HepG2 (cell line): ENCODE measurements around the gene SLC6A14. TPM values are rescaled to one million over a fixed set of nuclear protein-coding genes. Genes with fewer than 3 reads are reported as not detected.

Experiments used
- ATAC-seq: fragments of 200-7000 bp; cut with Tn5 transposase; 3 replicates; pipeline ENCODE4 v1.9.1; 2020; ENCODE audit warnings: mild to moderate bottlenecking, moderate library complexity
- BruUV-seq: library from RNA; stranded (reverse); fragments of 400-500 nt; replicated peaks from 2 replicates; lab custom pipeline; 2021; lab: Mats Ljungman, UMichigan
- CTCF ChIA-PET: fragments of 300-600 bp; formaldehyde crosslinking; extraction: SDS; loops from one replicate; lab custom pipeline; 2021; ENCODE audit warnings: low total read pairs, inconsistent platforms, low intra/inter-chr PET ratio; lab: Yijun Ruan, JAX
- POLR2A ChIA-PET: fragments of 350-600 bp; sonication (Branson Sonifier 250); formaldehyde crosslinking; loops from one replicate; lab custom pipeline; 2020; ENCODE audit warnings: antibody characterized with exemption, inconsistent platforms; lab: Yijun Ruan, JAX
- DNase-seq: peaks from one replicate; pipeline ENCODE4 v3.0.0-alpha.2; 2015; ENCODE audit warnings: low spot score
- FAIRE-seq: peaks from 3 replicates; lab custom pipeline; 2011; peaks lifted over from hg19 to GRCh38; lab: Jason Lieb, UNC
- H2AFZ ChIP-seq: one replicate; pipeline ENCODE4 v1.6.1; 2011; ENCODE audit warnings: low read length, inconsistent platforms
- H3K27ac ChIP-seq: fragments of 300-600 bp; 3 replicates; pipeline ENCODE4 v1.8.0; 2011; ENCODE audit warnings: mixed run types, mild to moderate bottlenecking, mixed read lengths, low read length, inconsistent platforms; ENCODE audit not compliant: insufficient read depth; ENCODE audit errors: extremely low read length
- H3K27me3 ChIP-seq, 2 experiments: fragments of 200-600 bp in 1 of 2; 2 replicates in 1 of 2; 3 replicates in 1 of 2; pipeline versions ENCODE4 v1.6.0 to v1.8.0; 2011; ENCODE audit warnings: low read length in 2 of 2, mild to moderate bottlenecking in 2 of 2, moderate library complexity in 2 of 2, inconsistent platforms in 1 of 2; ENCODE audit not compliant: insufficient read depth in 2 of 2, control insufficient read depth in 1 of 2
- H3K36me3 ChIP-seq, 2 experiments: fragments of 200-600 bp in 1 of 2; replicated peaks in 1 of 2; 2 replicates in 1 of 2; 3 replicates in 1 of 2; pipeline versions ENCODE4 v1.5.1 to v1.8.0; 2011; ENCODE audit warnings: low read length in 2 of 2, inconsistent platforms in 1 of 2; ENCODE audit not compliant: insufficient read depth in 2 of 2, control insufficient read depth in 1 of 2
- H3K4me1 ChIP-seq: 2 replicates; pipeline ENCODE4 v1.5.1; 2012; ENCODE audit warnings: low read length, inconsistent platforms; ENCODE audit not compliant: insufficient read depth
- H3K4me2 ChIP-seq: 2 replicates; pipeline ENCODE4 v1.6.0; 2011; ENCODE audit warnings: low read depth, low read length, inconsistent platforms
- H3K4me3 ChIP-seq, 3 experiments: fragments of 200-600 bp in 1 of 3; sonication (generic), shearing (Covaris generic) in 1 of 3; replicated peaks in 1 of 3; 2 replicates each; pipeline ENCODE4 v1.5.1; 2011 to 2016; ENCODE audit warnings: low read length in 3 of 3, inconsistent platforms in 2 of 3, low read depth in 2 of 3, mild to moderate bottlenecking in 2 of 3, control low read depth in 1 of 3, mixed read lengths in 1 of 3; ENCODE audit not compliant: insufficient read depth in 1 of 3
- H3K79me2 ChIP-seq: one replicate; pipeline ENCODE4 v1.6.1; 2011; ENCODE audit warnings: low read length, inconsistent platforms; ENCODE audit not compliant: insufficient read depth
- H3K9ac ChIP-seq: 2 replicates; pipeline ENCODE4 v1.6.0; 2011; ENCODE audit warnings: mild to moderate bottlenecking, low read depth, low read length, inconsistent platforms; ENCODE audit not compliant: insufficient read depth
- H3K9me3 ChIP-seq: 2 replicates; pipeline ENCODE4 v1.5.1; 2012; ENCODE audit warnings: mild to moderate bottlenecking, low read length
- H4K20me1 ChIP-seq: 2 replicates; pipeline ENCODE4 v1.6.0; 2011; ENCODE audit warnings: inconsistent platforms, mild to moderate bottlenecking, low read length, moderate library complexity; ENCODE audit not compliant: insufficient read depth
- BHLHE40 ChIP-seq: IDR thresholded peaks from 2 replicates; pipeline ENCODE4 v1.6.1; 2011; ENCODE audit warnings: low read length, improper control_type of control experiment
- CCAR2 ChIP-seq: fragments of 200-400 bp; formaldehyde crosslinking; optimal IDR thresholded peaks from 2 replicates; pipeline ENCODE3; 2018; ENCODE audit warnings: low read depth, mild to moderate bottlenecking, low read length, moderate library complexity
- GABPB1 ChIP-seq: IDR thresholded peaks from 2 replicates; pipeline ENCODE4 v1.6.1; 2016; ENCODE audit warnings: mild to moderate bottlenecking, missing genetic modification reagents, moderate library complexity, missing compliant biosample characterization
- JUNB ChIP-seq: sonication (generic); formaldehyde crosslinking; IDR thresholded peaks from 2 replicates; pipeline ENCODE4 v1.8.0; 2022; ENCODE audit warnings: missing genetic modification reagents, mild to moderate bottlenecking, borderline replicate concordance
- MAFG ChIP-seq: sonication (generic); formaldehyde crosslinking; IDR thresholded peaks from 2 replicates; pipeline ENCODE4 v1.5.1; 2020; ENCODE audit warnings: mild to moderate bottlenecking, missing genetic modification reagents
- NCOA5 ChIP-seq: sonication (generic); formaldehyde crosslinking; IDR thresholded peaks from 2 replicates; pipeline ENCODE4 v1.4.0; 2020; ENCODE audit warnings: missing genetic modification reagents
- RARG ChIP-seq: sonication (generic); formaldehyde crosslinking; IDR thresholded peaks from 2 replicates; pipeline ENCODE4 v1.4.0; 2020; ENCODE audit warnings: low read depth, mild to moderate bottlenecking, missing genetic modification reagents
- SMAD1 ChIP-seq: sonication (generic); formaldehyde crosslinking; IDR thresholded peaks from 2 replicates; pipeline ENCODE4 v1.4.0; 2020; ENCODE audit warnings: missing genetic modification reagents, low read depth, mild to moderate bottlenecking, borderline replicate concordance
- SRSF1 ChIP-seq: fragments of 200-400 bp; formaldehyde crosslinking; optimal IDR thresholded peaks from 2 replicates; pipeline ENCODE3; 2017; ENCODE audit warnings: mild to moderate bottlenecking, low read depth, low read length, moderate library complexity
- TARDBP ChIP-seq: sonication (generic); formaldehyde crosslinking; IDR thresholded peaks from 2 replicates; pipeline ENCODE4 v1.8.0; 2022; ENCODE audit warnings: mild to moderate bottlenecking, missing genetic modification reagents
- XBP1 ChIP-seq: sonication (generic); formaldehyde crosslinking; IDR thresholded peaks from 2 replicates; pipeline ENCODE4 v1.5.0; 2020; ENCODE audit warnings: missing genetic modification reagents
- ZBTB10 ChIP-seq: sonication (generic); formaldehyde crosslinking; IDR thresholded peaks from 2 replicates; pipeline ENCODE4 v1.4.0; 2020; ENCODE audit warnings: missing genetic modification reagents, borderline replicate concordance
- ZNF12 ChIP-seq: sonication (generic); formaldehyde crosslinking; IDR thresholded peaks from 2 replicates; pipeline ENCODE4 v1.5.0; 2020; ENCODE audit warnings: missing genetic modification reagents
- ZNF430 ChIP-seq: sonication (generic); formaldehyde crosslinking; IDR thresholded peaks from 2 replicates; pipeline ENCODE4 v1.9.0; 2021; ENCODE audit warnings: mild to moderate bottlenecking, missing genetic modification reagents
- ZNF704 ChIP-seq: sonication (generic); formaldehyde crosslinking; IDR thresholded peaks from 2 replicates; pipeline ENCODE4 v1.8.1; 2023; ENCODE audit warnings: mild to moderate bottlenecking, inconsistent platforms, moderate library complexity, missing genetic modification reagents, borderline replicate concordance
- ZNF720 ChIP-seq: sonication (generic); formaldehyde crosslinking; IDR thresholded peaks from 2 replicates; pipeline ENCODE4 v1.4.0; 2020; ENCODE audit warnings: missing genetic modification reagents
- ZNF737 ChIP-seq: sonication (generic); formaldehyde crosslinking; IDR thresholded peaks from 2 replicates; pipeline ENCODE4 v1.5.0; 2020; ENCODE audit warnings: missing genetic modification reagents, mild to moderate bottlenecking, borderline replicate concordance
- WGBS: methylation state at CpG from one replicate; pipeline ENCODE4 v1.1.6; 2017; ENCODE audit warnings: low lambda C conversion rate; 5-methylcytosine and 5-hydroxymethylcytosine counted together
- in situ Hi-C: cut with HindIII; loops from 2 replicates; pipeline ENCODE4 v1.10.0; 2017; ENCODE audit warnings: low pct_unique_long_range_greater_than_20kb; ENCODE audit not compliant: extremely low pct_ligation_motif_present
- intact Hi-C: fragments of 100-400 bp; cut with micrococcal nuclease; formaldehyde crosslinking; loops from one replicate; pipeline ENCODE4 v1.10.0; 2022; ENCODE audit not compliant: unreplicated experiment
- polyA plus RNA-seq, 8 experiments: library from polyadenylated mRNA; depleted of rRNA in 3 of 8; stranded (reverse) in 7 of 8; unstranded in 1 of 8; fragments of >200 nt; fragmentation: Illumina TruSeq in 4 of 8; extraction: Trizol in 4 of 8; gene quantifications; 2 replicates each; pipeline versions ENCODE4 v1.2.1 to v1.2.3, GENCODE V29; 2011 to 2016; ENCODE audit warnings: low read depth in 4 of 8, missing spikeins in 1 of 8, mixed read lengths in 1 of 8; ENCODE audit not compliant: insufficient read depth in 1 of 8
- total RNA-seq, 5 experiments: library from RNA; depleted of rRNA; stranded (reverse); fragments of >200 nt; fragmentation: Illumina TruSeq; extraction: Trizol; gene quantifications; 2 replicates each; pipeline ENCODE4 v1.2.3, GENCODE V29; 2016; ENCODE audit warnings: low read depth in 1 of 5

SLC6A14 gene
- total and polyA plus RNA-seq, 2 of the 13 experiments (the other 11 are each of a cell fraction or from before 2014, with no cell fraction given): 22.6 to 70.2 TPM

- Histone ChIP-seq H3K4me1 (no peaks in the 10 kb centered on the region), H3K4me2 (no peak overlapping the region), H3K27ac (no peak overlapping the region), H3K9me3 (no peaks in the 10 kb centered on the region), H3K79me2 (no peaks in the 10 kb centered on the region), H4K20me1 (no peaks in the 10 kb centered on the region), H3K9ac (no peak overlapping the region), H2AFZ (no peak overlapping the region), H3K36me3 (no peaks in the 10 kb centered on the region), H3K27me3 (no peaks in the 10 kb centered on the region), H3K4me3 (no peak overlapping the region)
- FAIRE-seq (no peak), DNase-seq (no peak), ATAC-seq (no peak)
- WGBS: 0% methylated on average over 1 of the region's 1 CpG
- in situ Hi-C loops (no loop called here), intact Hi-C loops (no loop called here)
- ChIA-PET CTCF (no interaction called here), POLR2A (no interaction called here)
- BruUV-seq: no TSS peak
- TF ChIP-seq ZNF430 (CRISPR knock-in tag) (no peak), BHLHE40 (no peak), XBP1 (CRISPR knock-in tag) (no peak), TARDBP (no peak), NCOA5 (CRISPR knock-in tag) (no peak), ZNF704 (no peak), SMAD1 (CRISPR knock-in tag) (no peak), MAFG (CRISPR knock-in tag) (no peak), ZNF720 (no peak), ZNF737 (no peak), ZNF12 (CRISPR knock-in tag) (no peak), ZBTB10 (CRISPR knock-in tag) (no peak), SRSF1 (no peak), GABPB1 (CRISPR knock-in tag) (no peak), JUNB (no peak), CCAR2 (no peak), RARG (CRISPR knock-in tag) (no peak)
Observed at GRCh38 chrX:116417214-116417613, 19.2 kb upstream of the SLC6A14 start.
